SK-N-SH (cell line): ENCODE results near the gene TRDN. TPM values are rescaled to one million over a fixed set of nuclear protein-coding genes. Genes with fewer than 3 reads are reported as not detected.

ENCODE experiments used
- CTCF ChIA-PET: fragments of 300-600, 350-600 bp; formaldehyde crosslinking; extraction: SDS; loops from one replicate; lab custom pipeline; 2021; lab: Yijun Ruan, JAX
- POLR2A ChIA-PET: fragments of 350-600 bp; sonication (Branson Sonifier 250); formaldehyde crosslinking; extraction: SDS; loops from one replicate; lab custom pipeline; 2020; ENCODE audit warnings: antibody characterized with exemption, inconsistent platforms; lab: Yijun Ruan, JAX
- DNase-seq: peaks from one replicate; pipeline ENCODE4 v3.0.0; 2012
- H2AFZ ChIP-seq: fragments of 200-600 bp; sonication (generic); 2 replicates; pipeline ENCODE4 v1.8.1; 2016; ENCODE audit warnings: antibody characterized with exemption, mild to moderate bottlenecking, low read depth
- H3F3A ChIP-seq: fragments of 200-600 bp; sonication (generic); replicated peaks from 2 replicates; pipeline ENCODE3; 2016; ENCODE audit warnings: antibody characterized with exemption, mild to moderate bottlenecking; ENCODE audit not compliant: insufficient read depth
- H3K27ac ChIP-seq, 2 experiments: fragments of 200-500 bp in 1 of 2; fragments of 200-600 bp in 1 of 2; sonication (Bioruptor generic) in 1 of 2; sonication (generic), shearing (Covaris generic) in 1 of 2; 2 replicates each; pipeline versions ENCODE4 v1.5.1 to v1.6.1; 2014 to 2016; ENCODE audit warnings: low read depth in 2 of 2, inconsistent platforms in 1 of 2, low read length in 1 of 2, mild to moderate bottlenecking in 1 of 2, mixed read lengths in 1 of 2
- H3K27me3 ChIP-seq: fragments of 200-600 bp; sonication (generic), shearing (Covaris generic); 2 replicates; pipeline ENCODE4 v1.6.1; 2016; ENCODE audit warnings: mixed run types; ENCODE audit not compliant: insufficient read depth
- H3K36me3 ChIP-seq, 2 experiments: fragments of 200-500 bp in 1 of 2; fragments of 200-600 bp in 1 of 2; sonication (Bioruptor generic) in 1 of 2; sonication (generic) in 1 of 2; replicated peaks in 1 of 2; 2 replicates each; pipeline versions ENCODE3 to v1.5.1; 2014 to 2016; ENCODE audit warnings: low read length in 1 of 2, mild to moderate bottlenecking in 1 of 2; ENCODE audit not compliant: insufficient read depth in 2 of 2, control insufficient read depth in 1 of 2
- H3K4me1 ChIP-seq, 2 experiments: fragments of 200-500 bp in 1 of 2; fragments of 200-600 bp in 1 of 2; sonication (Bioruptor generic) in 1 of 2; sonication (generic), shearing (Covaris generic) in 1 of 2; 2 replicates each; pipeline versions ENCODE4 v1.5.1 to v1.6.1; 2014 to 2016; ENCODE audit warnings: low read depth in 1 of 2, low read length in 1 of 2, mixed run types in 1 of 2; ENCODE audit not compliant: insufficient read depth in 2 of 2, control insufficient read depth in 1 of 2
- H3K4me2 ChIP-seq: fragments of 200-600 bp; sonication (generic), shearing (Covaris generic); 2 replicates; pipeline ENCODE4 v1.6.1; 2017; ENCODE audit warnings: mixed run types
- H3K4me3 ChIP-seq, 2 experiments: fragments of 200-500 bp in 1 of 2; fragments of 200-600 bp in 1 of 2; sonication (Bioruptor generic) in 1 of 2; sonication (generic), shearing (Covaris generic) in 1 of 2; 2 replicates each; pipeline versions ENCODE4 v1.5.1 to v1.8.1; 2014 to 2016; ENCODE audit warnings: low read depth in 2 of 2, inconsistent platforms in 1 of 2, low read length in 1 of 2, mild to moderate bottlenecking in 1 of 2, mixed read lengths in 1 of 2, moderate library complexity in 1 of 2
- H3K79me2 ChIP-seq: fragments of 200-600 bp; sonication (generic); 2 replicates; pipeline ENCODE4 v1.8.1; 2017; ENCODE audit warnings: mild to moderate bottlenecking; ENCODE audit not compliant: insufficient read depth
- H3K9ac ChIP-seq: fragments of 200-600 bp; sonication (generic); 2 replicates; pipeline ENCODE4 v1.6.1; 2017; ENCODE audit warnings: mixed run types
- H3K9me2 ChIP-seq: fragments of 200-600 bp; sonication (generic); 2 replicates; pipeline ENCODE4 v1.6.1; 2017; ENCODE audit warnings: mixed run types
- H3K9me3 ChIP-seq: fragments of 200-600 bp; sonication (generic); 2 replicates; pipeline ENCODE4 v1.6.1; 2017; ENCODE audit warnings: mixed run types, mild to moderate bottlenecking, moderate library complexity
- H4K20me1 ChIP-seq: fragments of 200-600 bp; sonication (generic); 2 replicates; pipeline ENCODE4 v1.6.1; 2017; ENCODE audit warnings: mild to moderate bottlenecking, mixed run types; ENCODE audit not compliant: insufficient read depth
- EP300 ChIP-seq, 2 experiments: IDR thresholded peaks; 2 replicates each; pipeline versions ENCODE4 v1.4.0 to v1.6.1; 2012; ENCODE audit warnings: borderline replicate concordance in 1 of 2, low read depth in 1 of 2, low read length in 1 of 2
- FOSL2 ChIP-seq: IDR thresholded peaks from 2 replicates; pipeline ENCODE4 v1.4.0; 2012; ENCODE audit warnings: low read depth, mild to moderate bottlenecking, moderate library complexity, borderline replicate concordance
- FOXJ3 ChIP-seq: sonication (generic); formaldehyde crosslinking; IDR thresholded peaks from 2 replicates; pipeline ENCODE4 v1.5.1; 2020; ENCODE audit warnings: mild to moderate bottlenecking, missing genetic modification reagents
- TEAD4 ChIP-seq: IDR thresholded peaks from 2 replicates; pipeline ENCODE4 v1.4.0; 2012; ENCODE audit warnings: mild to moderate bottlenecking, borderline replicate concordance; ENCODE audit not compliant: insufficient read depth
- WGBS: methylation state at CpG from one replicate; pipeline ENCODE4 v1.1.6; 2017; ENCODE audit warnings: low lambda C conversion rate; 5-methylcytosine and 5-hydroxymethylcytosine counted together
- polyA plus RNA-seq, 3 experiments: library from polyadenylated mRNA; depleted of rRNA; stranded (reverse); fragments of >200 nt; gene quantifications; 2 replicates each; pipeline ENCODE4 v1.2.3, GENCODE V29; 2012
- TF ChIP-seq, protein P1 (sequence below): IDR thresholded peaks from 2 replicates; pipeline ENCODE4 v1.4.0; 2012; ENCODE audit warnings: low read depth, borderline replicate concordance
- TF ChIP-seq, protein P2 (sequence below): fragments of 150-350 bp; IDR thresholded peaks from 2 replicates; pipeline ENCODE4 v1.6.1; 2016; ENCODE audit warnings: mild to moderate bottlenecking, low read depth, low read length

TRDN gene
- polyA plus RNA-seq, 1 of the 3 experiments (the other 2 are of a cell fraction) = not detected

- H3K9me3 ChIP-seq = no peaks in the 10 kb centered on the region
- TF ChIP-seq, protein P1, sequence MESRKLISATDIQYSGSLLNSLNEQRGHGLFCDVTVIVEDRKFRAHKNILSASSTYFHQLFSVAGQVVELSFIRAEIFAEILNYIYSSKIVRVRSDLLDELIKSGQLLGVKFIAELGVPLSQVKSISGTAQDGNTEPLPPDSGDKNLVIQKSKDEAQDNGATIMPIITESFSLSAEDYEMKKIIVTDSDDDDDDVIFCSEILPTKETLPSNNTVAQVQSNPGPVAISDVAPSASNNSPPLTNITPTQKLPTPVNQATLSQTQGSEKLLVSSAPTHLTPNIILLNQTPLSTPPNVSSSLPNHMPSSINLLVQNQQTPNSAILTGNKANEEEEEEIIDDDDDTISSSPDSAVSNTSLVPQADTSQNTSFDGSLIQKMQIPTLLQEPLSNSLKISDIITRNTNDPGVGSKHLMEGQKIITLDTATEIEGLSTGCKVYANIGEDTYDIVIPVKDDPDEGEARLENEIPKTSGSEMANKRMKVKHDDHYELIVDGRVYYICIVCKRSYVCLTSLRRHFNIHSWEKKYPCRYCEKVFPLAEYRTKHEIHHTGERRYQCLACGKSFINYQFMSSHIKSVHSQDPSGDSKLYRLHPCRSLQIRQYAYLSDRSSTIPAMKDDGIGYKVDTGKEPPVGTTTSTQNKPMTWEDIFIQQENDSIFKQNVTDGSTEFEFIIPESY = no peak
- TF ChIP-seq EP300 (IDR thresholded peaks at IDR 0.05; ENCODE audit: borderline replicate concordance in 1 of 2, low read depth in 1 of 2, low read length in 1 of 2) (no peak), FOXJ3 (CRISPR knock-in tag) (no peak), FOSL2 (no peak)
- TF ChIP-seq, protein P2, sequence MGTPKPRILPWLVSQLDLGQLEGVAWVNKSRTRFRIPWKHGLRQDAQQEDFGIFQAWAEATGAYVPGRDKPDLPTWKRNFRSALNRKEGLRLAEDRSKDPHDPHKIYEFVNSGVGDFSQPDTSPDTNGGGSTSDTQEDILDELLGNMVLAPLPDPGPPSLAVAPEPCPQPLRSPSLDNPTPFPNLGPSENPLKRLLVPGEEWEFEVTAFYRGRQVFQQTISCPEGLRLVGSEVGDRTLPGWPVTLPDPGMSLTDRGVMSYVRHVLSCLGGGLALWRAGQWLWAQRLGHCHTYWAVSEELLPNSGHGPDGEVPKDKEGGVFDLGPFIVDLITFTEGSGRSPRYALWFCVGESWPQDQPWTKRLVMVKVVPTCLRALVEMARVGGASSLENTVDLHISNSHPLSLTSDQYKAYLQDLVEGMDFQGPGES = no peak
- H3K4me2 ChIP-seq = no peak overlapping the region
- no peak for DNase-seq
- H3K79me2 ChIP-seq = no peaks in the 10 kb centered on the region
- H3K9me2 ChIP-seq = no peaks in the 10 kb centered on the region
- H3K36me3 ChIP-seq = no peaks in the 10 kb centered on the region
- CTCF ChIA-PET = no interaction called here
- H3K27ac ChIP-seq = no peak overlapping the region
- no peaks in the 10 kb centered on the region for H3K4me1 ChIP-seq
- peaks cover 5% of the 10 kb centered on the region; the same call in 1 of the 2 replicates for H3K27me3 ChIP-seq
- no peaks in the 10 kb centered on the region for H4K20me1 ChIP-seq
- H3K9ac ChIP-seq = no peak overlapping the region
- no peaks in the 10 kb centered on the region for H3F3A ChIP-seq
- H3K4me3 ChIP-seq = no peak overlapping the region
- H2AFZ ChIP-seq = no peak overlapping the region
- POLR2A ChIA-PET = no interaction called here
- WGBS = 40% methylated on average over 5 of the region's 5 CpGs
These were observed 24.5 kb upstream of the TRDN start for GRCh38 chr6:123661105-123661891.

- no peaks in the 10 kb centered on the region for H3K9me3 ChIP-seq
- no peaks in the 10 kb centered on the region for H3K36me3 ChIP-seq
These were observed 23.4 kb upstream of the TRDN start for GRCh38 chr6:123659960-123660748.

More at GRCh38 chr6:123659960-123660748, 23.4 kb upstream of the TRDN start:
- Histone ChIP-seq H3K4me3 (no peak overlapping the region), H2AFZ (no peak overlapping the region), H3K27me3 (peaks cover 5% of the 10 kb centered on the region; the same call in 1 of the 2 replicates), H3F3A (no peaks in the 10 kb centered on the region), H4K20me1 (no peaks in the 10 kb centered on the region), H3K4me1 (0 out of 4 replicates have a peak, but pooled peaks cover 0 to 4% of the 10 kb centered on the region in 2 experiments), H3K9me2 (no peaks in the 10 kb centered on the region), H3K9ac (no peak overlapping the region), H3K27ac (no peak overlapping the region), H3K79me2 (no peaks in the 10 kb centered on the region), H3K4me2 (no peak overlapping the region)
- ChIA-PET POLR2A (no interaction called here), CTCF (no interaction called here)
- TF ChIP-seq FOSL2 (no peak), TEAD4 (no peak)
- 20% methylated on average over 5 of the region's 5 CpGs for WGBS
- DNase-seq = no peak
